CD4-positive, alpha-beta memory T cell (primary cell): Measurements from ENCODE around the gene C9orf78. TPM values are rescaled to one million over a fixed set of nuclear protein-coding genes. Genes with fewer than 3 reads are reported as not detected.
A peak's percentile ranks its signal among the peaks of the same experiment; 100 is the strongest.

Source experiments
- CTCF ChIA-PET: fragments of 350-600 bp; sonication (Branson Sonifier 250); formaldehyde crosslinking; loops from one replicate; lab custom pipeline; 2021; ENCODE audit warnings: inconsistent platforms; ENCODE audit not compliant: partially characterized antibody; lab: Charles Lee
- POLR2A ChIA-PET: fragments of 350-600 bp; sonication (Branson Sonifier 250); formaldehyde crosslinking; loops from one replicate; lab custom pipeline; 2021; ENCODE audit not compliant: partially characterized antibody; lab: Charles Lee
- DNase-seq, 5 donors: peaks; one replicate each; pipeline versions ENCODE4 v3.0.0 to v3.0.0-alpha.2; 2020 to 2022; ENCODE audit warnings: mixed read lengths in 1 of 5
- H3K27ac ChIP-seq: one replicate; pipeline ENCODE4 v1.7.0; 2013; ENCODE audit warnings: low read depth, low read length
- H3K27me3 ChIP-seq: 2 replicates; pipeline ENCODE4 v1.7.0; 2013; ENCODE audit warnings: mild to moderate bottlenecking, low read length, moderate library complexity; ENCODE audit not compliant: insufficient read depth
- H3K36me3 ChIP-seq: 2 replicates; pipeline ENCODE4 v1.7.0; 2013; ENCODE audit warnings: mild to moderate bottlenecking, low read length, moderate library complexity; ENCODE audit not compliant: insufficient read depth
- H3K4me1 ChIP-seq: 2 replicates; pipeline ENCODE4 v1.7.0; 2013; ENCODE audit warnings: mild to moderate bottlenecking, low read length, moderate library complexity; ENCODE audit not compliant: insufficient read depth
- H3K4me3 ChIP-seq, 2 donors: one replicate each; pipeline ENCODE4 v1.7.0; 2013; ENCODE audit warnings: low read length in 2 of 2, mild to moderate bottlenecking in 1 of 2
- H3K9me3 ChIP-seq, 2 donors: one replicate each; pipeline ENCODE4 v1.7.0; 2013; ENCODE audit warnings: low read length in 2 of 2, control low read depth in 1 of 2; ENCODE audit not compliant: control insufficient read depth in 1 of 2
- H3K27ac Mint-ChIP-seq, 7 donors: one replicate each; pipeline ENCODE4 v1.8.0; 2020 to 2021; ENCODE audit warnings: mixed read lengths in 7 of 7, mild to moderate bottlenecking in 6 of 7, inconsistent platforms in 3 of 7, moderate library complexity in 3 of 7
- H3K27me3 Mint-ChIP-seq, 2 donors: one replicate each; pipeline ENCODE4 v1.8.0; 2020 to 2021; ENCODE audit warnings: mixed read lengths in 2 of 2
- H3K36me3 Mint-ChIP-seq, 2 donors: one replicate each; pipeline ENCODE4 v1.8.0; 2020 to 2021; ENCODE audit warnings: mixed read lengths in 2 of 2, inconsistent platforms in 1 of 2, mild to moderate bottlenecking in 1 of 2
- H3K4me1 Mint-ChIP-seq, 4 donors: one replicate each; pipeline ENCODE4 v1.8.0; 2020 to 2021; ENCODE audit warnings: mixed read lengths in 4 of 4, mild to moderate bottlenecking in 1 of 4
- H3K4me3 Mint-ChIP-seq, 8 donors: one replicate each; pipeline ENCODE4 v1.8.0; 2020 to 2021; ENCODE audit warnings: mixed read lengths in 8 of 8, mild to moderate bottlenecking in 7 of 8, moderate library complexity in 6 of 8, inconsistent platforms in 3 of 8
- H3K9me3 Mint-ChIP-seq, 8 donors: one replicate each; pipeline ENCODE4 v1.8.0; 2020 to 2021; ENCODE audit warnings: mixed read lengths in 8 of 8, mild to moderate bottlenecking in 5 of 8, inconsistent platforms in 3 of 8, moderate library complexity in 1 of 8
- intact Hi-C: fragments of 100-400 bp; cut with micrococcal nuclease; formaldehyde crosslinking; loops from one replicate; pipeline ENCODE4 v1.15.1; 2023
- polyA plus RNA-seq, 2 donors: library from polyadenylated mRNA; unstranded; fragments of 300-500 nt; fragmentation: Illumina TruSeq; gene quantifications; one replicate each; pipeline ENCODE4 v1.2.3, GENCODE V29; 2021
- total RNA-seq, 2 experiments: library from RNA; stranded (reverse); gene quantifications; one replicate each; pipeline ENCODE4 v1.2.3, GENCODE V29; 2021

Gene C9orf78
- total and polyA plus RNA-seq, 4 experiments from 2014 or later: 95.5 to 206 (median 150) TPM

- Mint-ChIP-seq H3K4me1 (peaks cover 33 to 69% (median 50%) of the 10 kb centered on the region in 4 donors), H3K27me3 (no peaks in the 10 kb centered on the region), H3K4me3 (peak overlapping the region in 5 of 8 donors; percentile 28 to 71 (median 59)), H3K36me3 (peaks cover 37 to 56% of the 10 kb centered on the region in 2 donors), H3K27ac (peak overlapping the region; percentile 72 to 98 (median 87)), H3K9me3 (no peaks in the 10 kb centered on the region)
- intact Hi-C loops: no loop called here
- Histone ChIP-seq H3K9me3 (no peaks in the 10 kb centered on the region), H3K4me3 (no peak overlapping the region), H3K36me3 (peaks cover 40% of the 10 kb centered on the region), H3K27me3 (no peaks in the 10 kb centered on the region), H3K27ac (peak overlapping the region; percentile 32), H3K4me1 (peaks cover 65% of the 10 kb centered on the region)
- ChIA-PET CTCF (interaction anchor here (1.8 kb wide), 1 partner anchor 24 kb away, joined by 3 read pairs; no protein-coding TSS in a partner anchor), POLR2A (interaction anchor here (0.6 to 16.5 kb wide), 3 partner anchors 25 to 238 kb away, joined by 3 to 423 read pairs (median 181); partner anchors contain the start of genes C9orf78 and USP20)
- DNase-seq: no peak
Observed at GRCh38 chr9:129861447-129861827, 26.4 kb upstream of the C9orf78 start.

GRCh38 chr9:129860653-129861446 is 25.8 kb upstream of the C9orf78 start:
- H3K9me3 Mint-ChIP-seq: no peaks in the 10 kb centered on the region
- Histone ChIP-seq H3K27ac (peak overlapping the region; percentile 32), H3K36me3 (peaks cover 46% of the 10 kb centered on the region), H3K4me3 (no peak overlapping the region), H3K27me3 (no peaks in the 10 kb centered on the region), H3K9me3 (no peaks in the 10 kb centered on the region), H3K4me1 (peaks cover 60% of the 10 kb centered on the region)
- H3K27me3 Mint-ChIP-seq: no peaks in the 10 kb centered on the region
- CTCF ChIA-PET: interaction anchor here (1.8 kb wide), 1 partner anchor 24 kb away, joined by 3 read pairs; no protein-coding TSS in a partner anchor
- H3K36me3 Mint-ChIP-seq: peaks cover 38 to 57% of the 10 kb centered on the region in 2 donors
- POLR2A ChIA-PET: interaction anchor here (0.6 to 16.5 kb wide), 4 partner anchors 25 to 145 kb away, joined by 3 to 423 read pairs (median 92); partner anchors contain the start of genes C9orf78 and USP20
- intact Hi-C loops: no loop called here
- H3K4me3 Mint-ChIP-seq: peak overlapping the region in 1 of 8 donors; percentile 60
- H3K27ac Mint-ChIP-seq: peak overlapping the region in 6 of 7 donors; percentile 30 to 87 (median 79)
- no peak for DNase-seq
- peaks cover 28 to 63% (median 44%) of the 10 kb centered on the region in 4 donors for H3K4me1 Mint-ChIP-seq

GRCh38 chr9:129858167-129858962 is 23.3 kb upstream of the C9orf78 start:
- no peaks in the 10 kb centered on the region for H3K9me3 ChIP-seq
- Mint-ChIP-seq H3K27ac (peak overlapping the region; percentile 48 to 93 (median 70)), H3K4me3 (no peak overlapping the region), H3K4me1 (peaks cover 32 to 56% (median 44%) of the 10 kb centered on the region in 4 donors), H3K27me3 (no peaks in the 10 kb centered on the region), H3K9me3 (no peaks in the 10 kb centered on the region), H3K36me3 (peaks cover 51 to 67% of the 10 kb centered on the region in 2 donors)
- CTCF ChIA-PET: interaction anchor here (1.0 kb wide), 1 partner anchor 13 kb away, joined by 3 read pairs; no protein-coding TSS in a partner anchor
- peaks cover 45% of the 10 kb centered on the region for H3K4me1 ChIP-seq
- no peaks in the 10 kb centered on the region for H3K27me3 ChIP-seq
- H3K36me3 ChIP-seq: peaks cover 59% of the 10 kb centered on the region
- POLR2A ChIA-PET: interaction anchor here (0.6 to 16.5 kb wide), 3 partner anchors 12 to 28 kb away, joined by 4 to 423 read pairs (median 4); no protein-coding TSS in a partner anchor
- no peak for DNase-seq
- H3K27ac ChIP-seq: no peak overlapping the region
- no peak overlapping the region for H3K4me3 ChIP-seq
- intact Hi-C loops: no loop called here

DNA sequence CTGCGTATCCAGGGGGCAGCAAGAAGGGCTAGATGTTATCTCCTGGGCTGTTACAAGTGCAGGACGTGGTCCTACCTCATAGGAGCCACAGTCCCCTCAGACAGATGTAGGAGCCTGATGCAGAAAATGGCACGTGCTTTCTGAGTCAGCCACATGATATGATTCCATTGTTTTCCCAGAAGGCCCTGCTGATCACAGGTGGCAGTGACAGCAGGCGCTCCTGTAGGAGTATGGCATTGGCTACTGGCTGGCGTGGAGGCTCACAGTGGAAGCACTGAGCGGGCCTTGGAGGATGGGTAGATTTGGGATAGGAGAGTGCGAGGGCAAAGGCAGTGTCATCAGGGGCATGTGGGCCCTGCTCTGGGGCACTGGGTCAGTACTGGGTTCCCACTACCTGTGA is 22.1 kb upstream of the C9orf78 start:
- no peak overlapping the region for H3K4me3 ChIP-seq
- Mint-ChIP-seq H3K9me3 (no peaks in the 10 kb centered on the region), H3K27ac (peak overlapping the region in 5 of 7 donors; percentile 29 to 88 (median 57)), H3K4me1 (peaks cover 29 to 48% (median 39%) of the 10 kb centered on the region in 4 donors), H3K36me3 (peaks cover 53 to 71% of the 10 kb centered on the region in 2 donors), H3K27me3 (no peaks in the 10 kb centered on the region), H3K4me3 (no peak overlapping the region)
- intact Hi-C loops: no loop called here
- H3K9me3 ChIP-seq: no peaks in the 10 kb centered on the region
- peaks cover 69% of the 10 kb centered on the region for H3K36me3 ChIP-seq
- no peaks in the 10 kb centered on the region for H3K27me3 ChIP-seq
- H3K4me1 ChIP-seq: peaks cover 38% of the 10 kb centered on the region
- no peak for DNase-seq
- ChIA-PET CTCF (no interaction called here), POLR2A (interaction anchor here (2.2 kb wide), 1 partner anchor 9 kb away, joined by 7 read pairs; no protein-coding TSS in a partner anchor)
- no peak overlapping the region for H3K27ac ChIP-seq

GRCh38 chr9:129854588-129855110 is 19.6 kb upstream of the C9orf78 start:
- Histone ChIP-seq H3K27me3 (no peaks in the 10 kb centered on the region), H3K27ac (no peak overlapping the region), H3K9me3 (no peaks in the 10 kb centered on the region), H3K36me3 (peaks cover 76% of the 10 kb centered on the region), H3K4me1 (peaks cover 19% of the 10 kb centered on the region), H3K4me3 (no peak overlapping the region)
- Mint-ChIP-seq H3K36me3 (peaks cover 63 to 77% of the 10 kb centered on the region in 2 donors), H3K27ac (peak overlapping the region; percentile 2 to 93 (median 73)), H3K9me3 (no peaks in the 10 kb centered on the region), H3K4me1 (peaks cover 28 to 44% (median 34%) of the 10 kb centered on the region in 4 donors), H3K27me3 (no peaks in the 10 kb centered on the region), H3K4me3 (peak overlapping the region in 7 of 8 donors; percentile 1 to 70 (median 53))
- no peak for DNase-seq
- POLR2A ChIA-PET: interaction anchor here (0.9 to 2.0 kb wide), 5 partner anchors 8 to 20 kb away, joined by 3 to 5 read pairs (median 4); partner anchors contain the start of gene USP20
- CTCF ChIA-PET: no interaction called here
- intact Hi-C loops: no loop called here

GRCh38 chr9:129853614-129854013 is 18.5 kb upstream of the C9orf78 start:
- Mint-ChIP-seq H3K4me3 (peak overlapping the region in 2 of 8 donors; percentile 22 to 28), H3K27ac (peak overlapping the region in 4 of 7 donors; percentile 2 to 79 (median 30)), H3K27me3 (no peaks in the 10 kb centered on the region), H3K36me3 (peaks cover 63 to 76% of the 10 kb centered on the region in 2 donors), H3K4me1 (peaks cover 26 to 44% (median 33%) of the 10 kb centered on the region in 4 donors), H3K9me3 (no peaks in the 10 kb centered on the region)
- Histone ChIP-seq H3K36me3 (peaks cover 75% of the 10 kb centered on the region), H3K27ac (no peak overlapping the region), H3K27me3 (no peaks in the 10 kb centered on the region), H3K4me1 (peaks cover 18% of the 10 kb centered on the region), H3K4me3 (no peak overlapping the region), H3K9me3 (no peaks in the 10 kb centered on the region)
- CTCF ChIA-PET: interaction anchor here (0.9 kb wide), 1 partner anchor 127 kb away, joined by 3 read pairs; no protein-coding TSS in a partner anchor
- POLR2A ChIA-PET: interaction anchor here (0.5 to 1.4 kb wide), 4 partner anchors 9 to 154 kb away, joined by 3 to 5 read pairs (median 4); no protein-coding TSS in a partner anchor
- no peak for DNase-seq
- intact Hi-C loops: no loop called here
